ENCODE data around the gene ATP6V1A. TPM values are rescaled to one million over a fixed set of nuclear protein-coding genes. Genes with fewer than 3 reads are reported as not detected.

The ATP6V1A gene
- total and polyA plus RNA-seq, 2 of the 13 experiments (the other 11 are each of a cell fraction or from before 2014, with no cell fraction given), result 23.4 to 95.1 TPM

GRCh38 chr3:113745756-113746547 lies 883 bp upstream of the ATP6V1A start, which contains the start of gene NAA50 (continued):
- TF ChIP-seq RBM39 (IDR thresholded peaks at IDR 0.05; ENCODE audit: low read depth, low read length, poor library complexity, severe bottlenecking), result peak; percentile 47
- peak; percentile 12; the same call in 1 of the 2 replicates for TF ChIP-seq STAT6 (CRISPR knock-in tag; IDR thresholded peaks at IDR 0.05; ENCODE audit: borderline replicate concordance)
- no peak; the same call in 1 of the 2 replicates for TF ChIP-seq KDM5A (IDR thresholded peaks at IDR 0.05; ENCODE audit: borderline replicate concordance, low read length)
- peak; percentile 48; the same call in 1 of the 2 replicates for TF ChIP-seq ZKSCAN5 (CRISPR knock-in tag; IDR thresholded peaks at IDR 0.05)
- no peak for TF ChIP-seq PTBP1 (IDR thresholded peaks at IDR 0.05; ENCODE audit: low read depth, low read length, poor library complexity, severe bottlenecking)
- no peak for TF ChIP-seq ZNF619 (CRISPR knock-in tag; IDR thresholded peaks at IDR 0.05)
- TF ChIP-seq TAF1 (CRISPR knock-in tag; IDR thresholded peaks at IDR 0.05), result peak; percentile 73
- no peak for TF ChIP-seq SMARCC2 (IDR thresholded peaks at IDR 0.05)
- TF ChIP-seq ISL2 (CRISPR knock-in tag; IDR thresholded peaks at IDR 0.05), result 0 out of 2 replicates have a peak, but pooled peaks have one; percentile 13
- peak; percentile 3; the same call in 1 of the 2 replicates for TF ChIP-seq HOXA5 (CRISPR knock-in tag; IDR thresholded peaks at IDR 0.05)
- no peak for TF ChIP-seq ZC3H4 (CRISPR knock-in tag; IDR thresholded peaks at IDR 0.05; ENCODE audit: borderline replicate concordance)
- no peak for TF ChIP-seq LRRFIP1 (CRISPR knock-in tag; conservative IDR thresholded peaks at IDR 0.05)
- peak; percentile 53 for TF ChIP-seq ZNF501 (CRISPR knock-in tag; IDR thresholded peaks at IDR 0.05)
- TF ChIP-seq FOSL2 (CRISPR knock-in tag; IDR thresholded peaks at IDR 0.05), result peak; percentile 43
- TF ChIP-seq CHD4 (IDR thresholded peaks at IDR 0.05; ENCODE audit: borderline replicate concordance, low read length), result no peak
- TF ChIP-seq CERS6 (CRISPR knock-in tag; IDR thresholded peaks at IDR 0.05), result no peak
- peak; percentile 85 for TF ChIP-seq ASH2L (IDR thresholded peaks at IDR 0.05; ENCODE audit: insufficient read length, low read depth, low read length)
- TF ChIP-seq PAX8 (CRISPR knock-in tag; IDR thresholded peaks at IDR 0.05; ENCODE audit: borderline replicate concordance), result no peak
- TF ChIP-seq TEAD3 (CRISPR knock-in tag; optimal IDR thresholded peaks at IDR 0.05; ENCODE audit: borderline replicate concordance), result no peak
- TF ChIP-seq ZFP82 (CRISPR knock-in tag; IDR thresholded peaks at IDR 0.05; ENCODE audit: borderline replicate concordance), result no peak
- no peak; the same call in 1 of the 2 replicates for TF ChIP-seq NFIC (IDR thresholded peaks at IDR 0.05; ENCODE audit: low read length)
- no peak for TF ChIP-seq MYNN (CRISPR knock-in tag; IDR thresholded peaks at IDR 0.05; ENCODE audit: low read depth)
